ENCODE measurements around the gene KIAA0408. TPM values are rescaled to one million over a fixed set of nuclear protein-coding genes. Genes with fewer than 3 reads are reported as not detected.

Gene KIAA0408
- total and polyA plus RNA-seq, 9 of the 15 experiments (the other 6 are each of a cell fraction or from before 2014, with no cell fraction given) = 0.11 TPM; not detected in 8

- H3K4me1 ChIP-seq (replicated peaks in 1 of 2; ENCODE audit: control insufficient read depth in 2 of 2, insufficient read depth in 2 of 2, low read length in 2 of 2) = no peaks in the 10 kb centered on the region
- H3K4me3 ChIP-seq = no peak overlapping the region
- no peak overlapping the region for H3K9ac ChIP-seq (ENCODE audit: insufficient read depth in 1 of 2, low read depth in 2 of 2, low read length in 2 of 2)
- H3K27ac ChIP-seq (ENCODE audit: extremely low read depth, low read depth, low read length) = no peak overlapping the region
- BruUV-seq (replicated peaks) = no TSS peak
- H4K20me1 ChIP-seq (replicated peaks; ENCODE audit: control insufficient read depth, insufficient read depth, low read length) = no peaks in the 10 kb centered on the region
- no peak for ATAC-seq
- DNase-seq (ENCODE audit: extremely low read depth in 1 of 4, low spot score in 3 of 4) = no peak
- no peak overlapping the region for H2AFZ ChIP-seq (ENCODE audit: low read depth, low read length)
- ChIA-PET CTCF (ENCODE audit: low intra/inter-chr PET ratio) (no interaction called here), POLR2A (no interaction called here)
- H3K9me3 ChIP-seq (replicated peaks; ENCODE audit: control insufficient read depth, insufficient read depth, low read depth, low read length) = no peaks in the 10 kb centered on the region
- H3K9me1 ChIP-seq (ENCODE audit: control insufficient read depth, insufficient read depth, low read length) = no peaks in the 10 kb centered on the region
- no peaks in the 10 kb centered on the region for H3K36me3 ChIP-seq (ENCODE audit: control insufficient read depth, insufficient read depth, low read length)
- FAIRE-seq = no peak
- in situ Hi-C loops (cut with MboI) = no loop called here
- H3K79me2 ChIP-seq (ENCODE audit: control insufficient read depth, insufficient read depth, low read length) = no peaks in the 10 kb centered on the region
- WGBS (ENCODE audit: insufficient coverage, low coverage, missing lambda C conversion rate) = 1% methylated on average over 5 of the region's 5 CpGs
- no peak overlapping the region for H3K4me2 ChIP-seq (ENCODE audit: insufficient read depth, low read length)
- intact Hi-C loops (cut with micrococcal nuclease) = no loop called here
- TF ChIP-seq POLR2H (tag; IDR thresholded peaks at IDR 0.05; ENCODE audit: low read depth) = no peak
- no peak for TF ChIP-seq HDAC1 (IDR thresholded peaks at IDR 0.05)
- TF ChIP-seq FOXP1 (CRISPR knock-in tag; IDR thresholded peaks at IDR 0.05) = no peak
- no peak for TF ChIP-seq ZNF143 (CRISPR knock-in tag; IDR thresholded peaks at IDR 0.05)
- TF ChIP-seq JUNB (CRISPR knock-in tag; conservative IDR thresholded peaks at IDR 0.05) = no peak
- TF ChIP-seq TGIF2 (CRISPR knock-in tag; IDR thresholded peaks at IDR 0.05) = no peak
- TF ChIP-seq DDX20 (tag; IDR thresholded peaks at IDR 0.05; ENCODE audit: low read depth) = no peak
- no peak for TF ChIP-seq SMARCA4 (IDR thresholded peaks at IDR 0.05)
- TF ChIP-seq PML (IDR thresholded peaks at IDR 0.05; ENCODE audit: low read length) = no peak
- TF ChIP-seq ZNF592 (IDR thresholded peaks at IDR 0.05) = no peak
- no peak for TF ChIP-seq BACH1 (tag; IDR thresholded peaks at IDR 0.05)
- TF ChIP-seq ZNF140 (CRISPR knock-in tag; IDR thresholded peaks at IDR 0.05) = no peak
- peaks cover 0 to 2% of the 10 kb centered on the region in 2 experiments; a peak in 1 of 5 replicates for H3K27me3 ChIP-seq (ENCODE audit: control insufficient read depth in 2 of 2, insufficient read depth in 2 of 2, low read length in 2 of 2)
Observed at GRCh38 chr6:127463056-127463455, 3.9 kb upstream of the KIAA0408 start.
